H9 (cell line): ENCODE measurements around the gene LHPP. TPM values are rescaled to one million over a fixed set of nuclear protein-coding genes. Genes with fewer than 3 reads are reported as not detected.

ENCODE experiments used
- DNase-seq: peaks from one replicate; pipeline ENCODE4 v3.0.0-alpha.2; 2017
- H2AFZ ChIP-seq: one replicate; pipeline ENCODE4 v1.6.1; 2013; ENCODE audit warnings: mild to moderate bottlenecking, low read length, control low read depth, moderate library complexity
- H2AK5ac ChIP-seq: 2 replicates; pipeline ENCODE4 v1.6.1; 2013; ENCODE audit warnings: low read length, control low read depth, mixed read lengths; ENCODE audit not compliant: insufficient read length
- H2BK120ac ChIP-seq: one replicate; pipeline ENCODE4 v1.6.1; 2013; ENCODE audit warnings: low read depth, mild to moderate bottlenecking, low read length, control low read depth, inconsistent platforms; ENCODE audit not compliant: poor library complexity, severe bottlenecking
- H2BK12ac ChIP-seq: 2 replicates; pipeline ENCODE4 v1.6.1; 2013; ENCODE audit warnings: low read length, control low read depth, mixed read lengths, low read depth; ENCODE audit not compliant: insufficient read length
- H2BK15ac ChIP-seq: 2 replicates; pipeline ENCODE4 v1.6.1; 2013; ENCODE audit warnings: low read depth, low read length, control low read depth
- H2BK20ac ChIP-seq: one replicate; pipeline ENCODE4 v1.6.1; 2013; ENCODE audit warnings: low read depth, mild to moderate bottlenecking, low read length, control low read depth, inconsistent platforms; ENCODE audit not compliant: poor library complexity, severe bottlenecking
- H2BK5ac ChIP-seq: 2 replicates; pipeline ENCODE4 v1.6.1; 2013; ENCODE audit warnings: low read length, control low read depth, mixed read lengths; ENCODE audit not compliant: insufficient read length
- H3K14ac ChIP-seq: 2 replicates; pipeline ENCODE4 v1.6.1; 2013; ENCODE audit warnings: low read length, control low read depth; ENCODE audit not compliant: insufficient read depth
- H3K18ac ChIP-seq: 2 replicates; pipeline ENCODE4 v1.6.1; 2013; ENCODE audit warnings: low read depth, mild to moderate bottlenecking, mixed read lengths, low read length, control low read depth; ENCODE audit not compliant: insufficient read length
- H3K23ac ChIP-seq: 2 replicates; pipeline ENCODE4 v1.6.1; 2013; ENCODE audit warnings: low read length, control low read depth, mixed read lengths, low read depth; ENCODE audit not compliant: insufficient read length
- H3K23me2 ChIP-seq: 2 replicates; pipeline ENCODE4 v1.6.1; 2013; ENCODE audit warnings: low read depth, mild to moderate bottlenecking, mixed read lengths, low read length, control low read depth; ENCODE audit not compliant: insufficient read length, poor library complexity, severe bottlenecking
- H3K27ac ChIP-seq: 2 replicates; pipeline ENCODE4 v1.5.1; 2013; ENCODE audit warnings: low read length, control low read depth, mixed read lengths, low read depth; ENCODE audit not compliant: insufficient read length
- H3K27me3 ChIP-seq: 2 replicates; pipeline ENCODE4 v1.6.1; 2013; ENCODE audit warnings: low read length, control low read depth, inconsistent platforms; ENCODE audit not compliant: insufficient read depth
- H3K4ac ChIP-seq: 2 replicates; pipeline ENCODE4 v1.6.1; 2013; ENCODE audit warnings: low read depth, mild to moderate bottlenecking, control low read depth, inconsistent platforms, low read length, moderate library complexity
- H3K4me1 ChIP-seq: 2 replicates; pipeline ENCODE4 v1.6.1; 2013; ENCODE audit warnings: low read length, control low read depth, inconsistent platforms; ENCODE audit not compliant: insufficient read depth
- H3K4me2 ChIP-seq: 2 replicates; pipeline ENCODE4 v1.6.1; 2013; ENCODE audit warnings: low read length, control low read depth, mixed read lengths; ENCODE audit not compliant: insufficient read length, insufficient read depth
- H3K56ac ChIP-seq: 2 replicates; pipeline ENCODE4 v1.6.1; 2013; ENCODE audit warnings: low read depth, mild to moderate bottlenecking, mixed read lengths, low read length, control low read depth; ENCODE audit not compliant: insufficient read length
- H3K79me1 ChIP-seq: 2 replicates; pipeline ENCODE4 v1.6.1; 2013; ENCODE audit warnings: low read depth, mild to moderate bottlenecking, moderate library complexity, low read length, control low read depth, inconsistent platforms; ENCODE audit not compliant: insufficient read depth, poor library complexity, severe bottlenecking
- H3K79me2 ChIP-seq: 2 replicates; pipeline ENCODE4 v1.6.1; 2013; ENCODE audit warnings: low read length, control low read depth, inconsistent platforms; ENCODE audit not compliant: insufficient read depth
- H3K9ac ChIP-seq: 2 replicates; pipeline ENCODE4 v1.6.1; 2013; ENCODE audit warnings: low read length, control low read depth, mixed read lengths; ENCODE audit not compliant: insufficient read length; ENCODE audit errors: extremely low read depth
- H3K9me3 ChIP-seq: one replicate; pipeline ENCODE4 v1.6.1; 2013; ENCODE audit warnings: low read depth, low read length, inconsistent platforms; ENCODE audit not compliant: control insufficient read depth
- H3T11ph ChIP-seq: one replicate; pipeline ENCODE4 v1.6.1; 2013; ENCODE audit warnings: mild to moderate bottlenecking, low read length, control low read depth, inconsistent platforms
- H4K20me1 ChIP-seq: one replicate; pipeline ENCODE4 v1.6.1; 2013; ENCODE audit not compliant: control insufficient read depth, insufficient read length, insufficient read depth
- H4K5ac ChIP-seq: 2 replicates; pipeline ENCODE4 v1.6.1; 2013; ENCODE audit warnings: low read depth, mild to moderate bottlenecking, mixed read lengths, low read length, control low read depth; ENCODE audit not compliant: insufficient read length
- H4K8ac ChIP-seq: replicated peaks from 2 replicates; pipeline ENCODE4 v1.6.1; 2013; ENCODE audit warnings: low read length, control low read depth, mixed read lengths, low read depth; ENCODE audit not compliant: insufficient read length
- H4K91ac ChIP-seq: 2 replicates; pipeline ENCODE4 v1.6.1; 2013; ENCODE audit warnings: low read depth, mild to moderate bottlenecking, moderate library complexity, mixed read lengths, low read length, control low read depth; ENCODE audit not compliant: insufficient read length
- H3K27ac Mint-ChIP-seq, 3 experiments: 2 replicates in 2 of 3; 3 replicates in 1 of 3; pipeline ENCODE4 v1.8.0; 2020 to 2021; ENCODE audit warnings: mixed read lengths in 3 of 3, mild to moderate bottlenecking in 1 of 3, moderate library complexity in 1 of 3
- H3K27me3 Mint-ChIP-seq: 2 replicates; pipeline ENCODE4 v1.8.0; 2021; ENCODE audit warnings: low read depth, mild to moderate bottlenecking, moderate library complexity, mixed read lengths
- H3K36me3 Mint-ChIP-seq, 3 experiments: 2 replicates in 2 of 3; 3 replicates in 1 of 3; pipeline ENCODE4 v1.8.0; 2020 to 2021; ENCODE audit warnings: low read depth in 3 of 3, mixed read lengths in 3 of 3; ENCODE audit not compliant: insufficient read depth in 1 of 3
- H3K4me1 Mint-ChIP-seq, 2 experiments: 2 replicates each; pipeline ENCODE4 v1.8.0; 2020; ENCODE audit warnings: mixed read lengths in 2 of 2
- H3K4me3 Mint-ChIP-seq, 2 experiments: 2 replicates in 1 of 2; 3 replicates in 1 of 2; pipeline ENCODE4 v1.8.0; 2020 to 2021; ENCODE audit warnings: mild to moderate bottlenecking in 2 of 2, mixed read lengths in 2 of 2, moderate library complexity in 1 of 2
- H3K9me3 Mint-ChIP-seq, 2 experiments: 2 replicates in 1 of 2; 3 replicates in 1 of 2; pipeline ENCODE4 v1.8.0; 2020; ENCODE audit warnings: mild to moderate bottlenecking in 2 of 2, mixed read lengths in 2 of 2, moderate library complexity in 1 of 2
- CTCF ChIP-seq: fragments of 200-600 bp; sonication (generic); conservative IDR thresholded peaks from 3 replicates; pipeline ENCODE4 v1.8.0; 2021; ENCODE audit warnings: antibody characterized with exemption, mild to moderate bottlenecking
- WGBS: extraction: QIAGEN DNeasy Blood & Tissue Kit; methylation state at CpG from one replicate; pipeline ENCODE4 v1.1.7; 2013; ENCODE audit warnings: missing lambda C conversion rate, low lambda C conversion rate, mixed read lengths; ENCODE audit not compliant: insufficient read length; ENCODE audit errors: extremely low coverage; 5-methylcytosine and 5-hydroxymethylcytosine counted together
- total RNA-seq: library from RNA; stranded (reverse); gene quantifications from 2 replicates; pipeline ENCODE4 v1.2.1, GENCODE V29; 2021

Gene LHPP
- total RNA-seq, 1 experiment from 2014 or later = 29.6 TPM

GRCh38 chr10:124608093-124608721, 146.6 kb downstream of the LHPP start:
- no CpG with 5 or more reads among the region's 14 CpGs for WGBS
- H3K27ac ChIP-seq = no peak overlapping the region
- H2AK5ac ChIP-seq = no peak overlapping the region
- no peak overlapping the region for H2BK120ac ChIP-seq
- Mint-ChIP-seq H3K36me3 (no peaks in the 10 kb centered on the region; a peak in 1 of 7 replicates), H3K9me3 (no peaks in the 10 kb centered on the region), H3K4me1 (peaks cover 6 to 12% of the 10 kb centered on the region in 2 experiments), H3K27me3 (peaks cover 2% of the 10 kb centered on the region; the same call in 1 of the 2 replicates), H3K4me3 (no peak overlapping the region), H3K27ac (no peak overlapping the region; a peak in 1 of 7 replicates)
- H3K9ac ChIP-seq = no peak overlapping the region
- no peak overlapping the region; the same call in 1 of the 2 replicates for H3K14ac ChIP-seq
- no peak overlapping the region for H3K23ac ChIP-seq
- no peak overlapping the region for H2BK20ac ChIP-seq
- H3K23me2 ChIP-seq = no peaks in the 10 kb centered on the region
- H3K18ac ChIP-seq = no peak overlapping the region
- H2AFZ ChIP-seq = no peak overlapping the region
- H3K4me2 ChIP-seq = no peak overlapping the region
- H3K56ac ChIP-seq = no peak overlapping the region
- no peaks in the 10 kb centered on the region for H3K9me3 ChIP-seq
- no peaks in the 10 kb centered on the region for H3K27me3 ChIP-seq
- H3K79me1 ChIP-seq = no peaks in the 10 kb centered on the region
- H2BK5ac ChIP-seq = no peak overlapping the region
- no peak overlapping the region for H2BK12ac ChIP-seq
- H3K4me1 ChIP-seq = no peaks in the 10 kb centered on the region
- H4K91ac ChIP-seq = no peak overlapping the region
- no peaks in the 10 kb centered on the region for H3K79me2 ChIP-seq
- no peak overlapping the region for H2BK15ac ChIP-seq
- no peak overlapping the region for H3T11ph ChIP-seq
- no peak overlapping the region for H4K5ac ChIP-seq
- peaks cover 3% of the 10 kb centered on the region for H4K20me1 ChIP-seq
- no peak overlapping the region for H4K8ac ChIP-seq
- no peak for DNase-seq
- no peak overlapping the region for H3K4ac ChIP-seq
- TF ChIP-seq CTCF = no peak
